ENCODE measurements around the gene CCDC85C.

CCDC85C gene

GRCh38 chr14:99522934-99523703, 80.9 kb downstream of the CCDC85C start:
- no peak for DNase-seq (ENCODE audit: low read depth in 2 of 2)

GRCh38 chr14:99522457-99522891, 81.5 kb downstream of the CCDC85C start:
- no peak for DNase-seq (ENCODE audit: low read depth in 2 of 2)

- DNase-seq (ENCODE audit: low read depth in 2 of 2): no peak
Observed at GRCh38 chr14:99522025-99522401, 82.0 kb downstream of the CCDC85C start.

- no peak for DNase-seq (ENCODE audit: low read depth in 2 of 2)
Observed at GRCh38 chr14:99521176-99522024, 82.6 kb downstream of the CCDC85C start.

GRCh38 chr14:99520571-99521081, 83.4 kb downstream of the CCDC85C start:
- no peak for DNase-seq (ENCODE audit: low read depth in 2 of 2)

GRCh38 chr14:99519931-99520421, 84.0 kb downstream of the CCDC85C start:
- no peak for DNase-seq (ENCODE audit: low read depth in 2 of 2)

GRCh38 chr14:99519347-99519881, 84.6 kb downstream of the CCDC85C start:
- DNase-seq (ENCODE audit: low read depth in 2 of 2): no peak

GRCh38 chr14:99518441-99519346, 85.3 kb downstream of the CCDC85C start:
- peak; percentile 57 to 62 for DNase-seq (ENCODE audit: low read depth in 2 of 2)

GRCh38 chr14:99517643-99518381, 86.2 kb downstream of the CCDC85C start:
- no peak for DNase-seq (ENCODE audit: low read depth in 2 of 2)

- no peak for DNase-seq (ENCODE audit: low read depth in 2 of 2)
Observed at GRCh38 chr14:99516871-99517642, 87.0 kb downstream of the CCDC85C start.

GRCh38 chr14:99516156-99516870, 87.7 kb downstream of the CCDC85C start:
- DNase-seq (ENCODE audit: low read depth in 2 of 2): no peak

GRCh38 chr14:99515301-99516155, 88.5 kb downstream of the CCDC85C start:
- no peak for DNase-seq (ENCODE audit: low read depth in 2 of 2)

GRCh38 chr14:99514552-99515300, 89.3 kb downstream of the CCDC85C start:
- DNase-seq (ENCODE audit: low read depth in 2 of 2): no peak

- no peak for DNase-seq (ENCODE audit: low read depth in 2 of 2)
Observed at GRCh38 chr14:99513946-99514551, 90.0 kb downstream of the CCDC85C start.

- no peak for DNase-seq (ENCODE audit: low read depth in 2 of 2)
Observed at GRCh38 chr14:99513183-99513694, 90.8 kb downstream of the CCDC85C start.

- DNase-seq (ENCODE audit: low read depth in 2 of 2): no peak
Observed at GRCh38 chr14:99512571-99513182, 91.3 kb downstream of the CCDC85C start.

Data from activated CD8-positive, alpha-beta memory T cell treated with anti-CD3 and anti-CD28 coated beads for 4 hours (primary cell).